Chondrocyte (in vitro differentiated cells): ENCODE measurements around the gene USP27X. TPM values are rescaled to one million over a fixed set of nuclear protein-coding genes. Genes with fewer than 3 reads are reported as not detected.
A peak's percentile ranks its signal among the peaks of the same experiment; 100 is the strongest.

Source experiments
- DNase-seq: peaks from one replicate; pipeline ENCODE4 v3.0.0; 2021; ENCODE audit warnings: mixed read lengths, low spot score
- H3K27ac Mint-ChIP-seq: one replicate; pipeline ENCODE4 v1.8.0; 2021; ENCODE audit warnings: mild to moderate bottlenecking, moderate library complexity, mixed read lengths; ENCODE audit not compliant: unreplicated experiment
- H3K27me3 Mint-ChIP-seq: 2 replicates; pipeline ENCODE4 v1.8.0; 2021; ENCODE audit warnings: low read depth, mixed read lengths
- H3K36me3 Mint-ChIP-seq: 2 replicates; pipeline ENCODE4 v1.8.0; 2021; ENCODE audit warnings: low read depth, mixed read lengths
- H3K4me1 Mint-ChIP-seq: 2 replicates; pipeline ENCODE4 v1.8.0; 2021; ENCODE audit warnings: low read depth, mild to moderate bottlenecking, mixed read lengths
- H3K4me3 Mint-ChIP-seq: one replicate; pipeline ENCODE4 v1.8.0; 2021; ENCODE audit warnings: mild to moderate bottlenecking, moderate library complexity, mixed read lengths; ENCODE audit not compliant: unreplicated experiment
- H3K9me3 Mint-ChIP-seq: 2 replicates; pipeline ENCODE4 v1.8.0; 2021; ENCODE audit warnings: low read depth, mixed read lengths
- total RNA-seq: library from RNA; stranded (reverse); gene quantifications from 3 replicates; pipeline ENCODE4 v1.2.1, GENCODE V29; 2021
- TF ChIP-seq, protein P1 (sequence below): fragments of 200-600 bp; sonication (generic); IDR thresholded peaks from 2 replicates; pipeline ENCODE4 v1.5.0; 2021; ENCODE audit warnings: antibody characterized with exemption, mild to moderate bottlenecking, moderate library complexity

USP27X gene
- total RNA-seq, 1 donor from 2014 or later: 3.2 TPM

DNA sequence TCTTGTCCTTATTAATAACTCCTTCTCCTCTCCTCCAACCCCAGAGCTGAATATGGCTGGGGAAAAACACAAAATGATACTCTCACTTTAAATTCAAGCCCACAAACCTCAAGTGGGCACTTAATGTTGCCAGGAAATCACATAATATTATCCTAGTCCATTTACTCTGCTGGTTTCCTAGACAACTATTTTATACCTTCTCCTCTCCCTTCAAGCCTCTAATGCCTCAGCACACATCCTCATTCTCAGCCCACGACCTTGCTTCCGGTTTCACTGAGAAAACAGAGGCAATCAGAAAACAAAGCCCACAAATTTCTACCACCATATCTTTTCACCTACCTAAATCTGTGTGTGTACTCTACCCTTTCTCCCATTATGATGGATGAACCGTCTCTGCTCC, 31.1 kb downstream of the USP27X start:
- H3K27me3 Mint-ChIP-seq: peaks cover 23% of the 10 kb centered on the region
- no peak overlapping the region for H3K4me3 Mint-ChIP-seq
- TF ChIP-seq, protein P1, sequence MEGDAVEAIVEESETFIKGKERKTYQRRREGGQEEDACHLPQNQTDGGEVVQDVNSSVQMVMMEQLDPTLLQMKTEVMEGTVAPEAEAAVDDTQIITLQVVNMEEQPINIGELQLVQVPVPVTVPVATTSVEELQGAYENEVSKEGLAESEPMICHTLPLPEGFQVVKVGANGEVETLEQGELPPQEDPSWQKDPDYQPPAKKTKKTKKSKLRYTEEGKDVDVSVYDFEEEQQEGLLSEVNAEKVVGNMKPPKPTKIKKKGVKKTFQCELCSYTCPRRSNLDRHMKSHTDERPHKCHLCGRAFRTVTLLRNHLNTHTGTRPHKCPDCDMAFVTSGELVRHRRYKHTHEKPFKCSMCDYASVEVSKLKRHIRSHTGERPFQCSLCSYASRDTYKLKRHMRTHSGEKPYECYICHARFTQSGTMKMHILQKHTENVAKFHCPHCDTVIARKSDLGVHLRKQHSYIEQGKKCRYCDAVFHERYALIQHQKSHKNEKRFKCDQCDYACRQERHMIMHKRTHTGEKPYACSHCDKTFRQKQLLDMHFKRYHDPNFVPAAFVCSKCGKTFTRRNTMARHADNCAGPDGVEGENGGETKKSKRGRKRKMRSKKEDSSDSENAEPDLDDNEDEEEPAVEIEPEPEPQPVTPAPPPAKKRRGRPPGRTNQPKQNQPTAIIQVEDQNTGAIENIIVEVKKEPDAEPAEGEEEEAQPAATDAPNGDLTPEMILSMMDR: no peak
- H3K27ac Mint-ChIP-seq: no peak overlapping the region
- H3K4me1 Mint-ChIP-seq: no peaks in the 10 kb centered on the region
- H3K36me3 Mint-ChIP-seq: no peaks in the 10 kb centered on the region
- no peak for DNase-seq
- no peaks in the 10 kb centered on the region for H3K9me3 Mint-ChIP-seq

DNA sequence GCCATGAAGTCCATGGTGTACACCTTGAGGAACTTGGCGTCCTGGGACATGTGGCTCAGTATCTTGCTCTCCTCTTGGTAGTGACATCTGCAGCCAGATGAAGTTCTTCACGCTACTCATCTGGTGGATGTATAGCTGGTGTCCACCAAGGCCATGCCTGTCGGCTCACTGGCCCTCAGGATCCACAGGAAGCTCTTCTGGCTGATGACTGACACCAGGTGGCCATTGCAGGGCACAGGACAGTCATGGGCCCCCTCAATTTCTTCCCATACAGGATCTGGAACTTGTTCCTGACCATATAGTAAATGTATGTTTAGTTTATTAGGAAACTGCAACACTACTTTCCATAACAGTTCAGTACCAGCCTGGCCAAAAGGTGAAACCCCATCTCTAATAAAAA, 32.8 kb downstream of the USP27X start:
- Mint-ChIP-seq H3K4me1 (no peaks in the 10 kb centered on the region), H3K36me3 (no peaks in the 10 kb centered on the region), H3K27ac (no peak overlapping the region), H3K4me3 (no peak overlapping the region), H3K9me3 (no peaks in the 10 kb centered on the region), H3K27me3 (peaks cover 23% of the 10 kb centered on the region)
- TF ChIP-seq, protein P1: no peak
- no peak for DNase-seq

DNA sequence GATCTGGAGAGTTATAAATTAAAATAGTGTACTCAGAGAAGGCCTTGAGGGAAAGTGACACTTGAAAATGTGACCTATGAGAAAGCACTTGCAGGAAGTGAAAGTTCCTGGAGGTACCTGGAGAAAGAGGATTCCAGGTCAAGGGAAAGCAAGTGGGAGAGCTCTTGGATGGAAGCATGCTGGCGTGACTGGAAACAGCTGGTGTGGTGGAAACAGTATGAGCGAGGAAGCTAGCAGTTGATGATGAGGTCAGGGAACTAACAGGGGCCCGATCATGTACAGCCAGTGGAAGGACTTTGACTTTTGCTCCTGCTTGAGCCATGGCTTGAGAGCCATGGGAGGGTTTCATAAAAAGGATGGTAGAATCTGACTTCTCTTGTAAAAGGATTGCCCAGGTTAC, 33.6 kb downstream of the USP27X start:
- no peaks in the 10 kb centered on the region for H3K36me3 Mint-ChIP-seq
- H3K4me3 Mint-ChIP-seq: no peak overlapping the region
- no peaks in the 10 kb centered on the region for H3K9me3 Mint-ChIP-seq
- H3K27me3 Mint-ChIP-seq: peaks cover 20% of the 10 kb centered on the region
- DNase-seq: no peak
- H3K27ac Mint-ChIP-seq: no peak overlapping the region
- H3K4me1 Mint-ChIP-seq: no peaks in the 10 kb centered on the region
- TF ChIP-seq, protein P1: no peak

DNA sequence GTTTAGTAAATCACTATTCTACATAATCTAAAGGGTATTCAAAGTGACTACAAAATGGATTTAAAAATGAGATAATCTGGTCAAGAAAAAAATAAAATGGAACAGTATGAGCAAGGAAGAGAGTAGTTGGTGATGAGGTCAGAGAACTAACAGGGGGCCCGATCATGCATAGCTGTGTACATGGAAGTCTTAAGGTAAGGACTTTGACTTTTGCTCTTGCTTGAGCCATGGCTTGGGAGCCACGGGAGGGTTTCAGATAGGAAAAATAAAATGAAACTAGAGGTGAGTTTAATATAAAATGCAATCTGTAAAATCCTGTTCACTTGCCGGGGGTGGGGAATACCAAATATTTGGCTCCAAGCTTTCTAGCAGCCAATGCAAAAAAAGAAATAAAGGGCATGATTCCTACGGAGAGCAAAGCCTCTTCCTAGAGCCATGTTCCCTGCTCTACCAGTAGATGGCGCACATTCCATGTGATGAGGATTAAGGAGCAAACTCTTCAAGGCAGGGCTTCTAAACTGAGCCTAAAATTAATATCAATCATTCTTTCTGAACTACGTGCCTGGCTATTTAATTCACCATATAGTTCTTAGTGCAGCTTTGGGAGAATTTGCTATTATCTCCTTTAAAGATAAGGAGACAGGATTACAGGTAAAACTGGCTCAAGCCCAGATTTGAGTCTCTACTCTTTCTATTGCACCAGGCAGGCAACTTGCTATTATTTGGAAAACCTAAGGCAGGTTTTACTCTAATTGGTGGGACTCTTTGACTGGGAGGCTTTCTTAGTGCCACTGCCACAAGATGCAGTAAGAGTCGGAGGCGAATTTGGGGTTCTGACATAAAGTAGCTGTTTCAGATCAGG, 36.3 kb downstream of the USP27X start:
- Mint-ChIP-seq H3K27ac (no peak overlapping the region), H3K9me3 (no peaks in the 10 kb centered on the region), H3K27me3 (no peaks in the 10 kb centered on the region), H3K4me1 (peaks cover 6% of the 10 kb centered on the region), H3K4me3 (no peak overlapping the region), H3K36me3 (no peaks in the 10 kb centered on the region)
- TF ChIP-seq, protein P1: peak; percentile 88
- DNase-seq: no peak

DNA sequence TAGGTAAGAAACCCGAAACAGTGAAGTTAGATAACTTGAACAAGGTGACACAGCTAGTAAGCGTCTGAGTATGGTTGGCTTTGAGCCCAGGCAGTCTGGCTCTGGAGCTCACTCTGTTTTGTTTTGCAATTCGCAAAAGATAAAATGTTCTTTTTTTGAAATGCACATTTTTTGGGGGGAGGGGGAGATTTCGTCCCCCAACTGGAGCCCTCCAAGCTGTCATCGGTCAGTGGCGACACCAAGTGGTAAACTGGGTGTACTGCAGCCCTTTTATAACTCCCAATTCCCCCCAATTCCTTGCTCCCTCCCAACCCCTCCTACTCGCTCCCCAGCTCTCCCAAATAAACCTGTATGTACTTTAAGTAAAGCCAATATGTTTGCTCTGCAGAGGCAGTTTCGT, 40.3 kb downstream of the USP27X start:
- no peaks in the 10 kb centered on the region for H3K36me3 Mint-ChIP-seq
- TF ChIP-seq, protein P1: peak; percentile 83
- no peak for DNase-seq
- H3K27ac Mint-ChIP-seq: no peak overlapping the region
- H3K9me3 Mint-ChIP-seq: no peaks in the 10 kb centered on the region
- no peak overlapping the region for H3K4me3 Mint-ChIP-seq
- H3K27me3 Mint-ChIP-seq: no peaks in the 10 kb centered on the region
- H3K4me1 Mint-ChIP-seq: peaks cover 16% of the 10 kb centered on the region
